H4 (cell line): Measurements from ENCODE around the gene ERG. TPM values are rescaled to one million over a fixed set of nuclear protein-coding genes. Genes with fewer than 3 reads are reported as not detected.

ENCODE experiments used
- DNase-seq: peaks from one replicate; pipeline ENCODE4 v3.0.0-alpha.2; 2015; ENCODE audit warnings: low spot score
- total RNA-seq: library from RNA; depleted of rRNA; stranded (reverse); fragments of >200 nt; shearing (Covaris generic); gene quantifications from 2 replicates; pipeline ENCODE4 v1.2.3, GENCODE V29; 2014

Gene ERG
- total RNA-seq, 1 experiment from 2014 or later: 0.15 TPM

GRCh38 chr21:38389896-38390295, 108.4 kb downstream of the ERG start:
- no peak for DNase-seq

- DNase-seq: no peak
Measured at GRCh38 chr21:38389354-38389676, 109.0 kb downstream of the ERG start.

- DNase-seq: no peak
Measured at GRCh38 chr21:38388647-38389353, 109.5 kb downstream of the ERG start.

GRCh38 chr21:38388203-38388602, 110.1 kb downstream of the ERG start:
- DNase-seq: no peak

GRCh38 chr21:38386967-38387366, 111.3 kb downstream of the ERG start:
- peak; percentile 56 for DNase-seq

- DNase-seq: no peak
Measured at GRCh38 chr21:38385427-38386175, 112.7 kb downstream of the ERG start.

GRCh38 chr21:38384675-38385426, 113.4 kb downstream of the ERG start:
- DNase-seq: no peak

- no peak for DNase-seq
Measured at GRCh38 chr21:38384238-38384560, 114.1 kb downstream of the ERG start.

GRCh38 chr21:38383411-38384237, 114.7 kb downstream of the ERG start:
- DNase-seq: no peak

- DNase-seq: no peak
Measured at GRCh38 chr21:38380481-38381137, 117.7 kb downstream of the ERG start.

- no peak for DNase-seq
Measured at GRCh38 chr21:38379147-38379546, 119.1 kb downstream of the ERG start.

GRCh38 chr21:38377165-38378088, 120.8 kb downstream of the ERG start:
- no peak for DNase-seq

- no peak for DNase-seq
Measured at GRCh38 chr21:38376693-38377092, 121.6 kb downstream of the ERG start.

- no peak for DNase-seq
Measured at GRCh38 chr21:38376235-38376634, 122.0 kb downstream of the ERG start.

GRCh38 chr21:38367646-38368045, 130.6 kb downstream of the ERG start:
- no peak for DNase-seq

- no peak for DNase-seq
Measured at GRCh38 chr21:38365521-38365920, 132.8 kb downstream of the ERG start.

GRCh38 chr21:38363693-38364092, 134.6 kb downstream of the ERG start:
- no peak for DNase-seq

GRCh38 chr21:38361324-38361723, 137.0 kb downstream of the ERG start:
- DNase-seq: no peak

- DNase-seq: no peak
Measured at GRCh38 chr21:38359835-38360234, 138.4 kb downstream of the ERG start.

GRCh38 chr21:38359090-38359489, 139.2 kb downstream of the ERG start:
- DNase-seq: no peak
